HG03159 (cell line): ENCODE results near the gene UNC80.

Source experiments
- ATAC-seq: cut with Tn5 transposase; IDR thresholded peaks from one replicate; pipeline ENCODE4 v1.9.1; 2021; ENCODE audit warnings: mild to moderate bottlenecking, moderate library complexity; ENCODE audit not compliant: unreplicated experiment

UNC80 gene

DNA sequence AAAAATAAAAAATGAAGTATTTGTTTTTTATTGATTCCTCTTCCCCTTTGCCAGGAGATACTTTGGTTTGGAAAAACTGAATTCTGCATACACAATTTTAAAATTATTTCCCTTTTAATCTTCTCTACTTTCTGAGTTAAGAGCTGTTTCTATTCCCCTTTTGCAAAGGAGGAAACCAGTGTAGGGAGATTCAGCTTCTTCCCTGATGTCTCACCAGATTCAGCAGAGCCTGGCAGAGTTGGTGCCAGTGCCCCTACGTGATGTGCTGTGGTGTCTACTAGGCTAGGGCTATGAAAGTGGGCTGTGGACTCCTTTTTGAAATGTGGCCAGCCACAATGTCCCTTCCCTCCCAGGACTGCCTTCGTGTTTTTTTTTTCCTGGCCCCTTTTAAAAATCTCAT lies 233.2 kb downstream of the UNC80 start:
- no peak for ATAC-seq

DNA sequence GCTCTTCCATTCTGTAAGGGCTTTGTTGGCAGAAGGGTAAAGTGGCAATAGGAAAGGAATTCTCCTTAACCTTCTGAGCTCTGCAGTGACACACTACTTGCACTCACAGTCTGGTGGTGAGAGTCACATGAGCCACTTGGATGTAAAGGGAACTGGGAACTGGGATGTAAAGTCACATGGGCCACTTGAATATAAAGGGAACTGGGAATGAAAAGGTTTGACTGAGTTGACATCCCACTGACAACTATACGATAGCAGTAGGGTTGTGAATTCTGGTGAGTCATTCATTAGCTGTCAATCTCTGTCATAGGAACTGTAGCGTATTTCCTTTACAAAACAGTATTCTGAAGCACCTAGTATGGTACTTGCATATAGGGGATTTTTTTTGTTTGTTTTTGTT lies 236.3 kb downstream of the UNC80 start:
- no peak for ATAC-seq

DNA sequence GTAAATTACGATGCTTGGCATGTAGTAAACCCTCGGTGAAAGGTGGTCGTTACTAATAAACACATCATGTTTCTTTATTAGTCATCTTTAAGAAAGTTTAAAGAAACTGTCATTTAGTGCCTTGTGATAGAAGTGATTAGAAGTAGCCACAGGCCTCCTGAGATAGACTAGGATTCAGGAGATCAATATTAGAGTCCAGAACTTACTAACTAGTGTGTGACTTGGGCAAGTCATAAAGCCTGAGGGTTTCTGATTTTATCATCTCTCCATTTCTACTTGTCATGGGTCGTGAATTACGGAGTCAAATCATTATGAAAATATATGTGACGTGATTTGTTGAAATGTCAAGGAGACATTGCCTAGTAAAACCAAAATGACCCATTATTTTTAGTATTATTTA lies 237.5 kb downstream of the UNC80 start:
- no peak for ATAC-seq

DNA sequence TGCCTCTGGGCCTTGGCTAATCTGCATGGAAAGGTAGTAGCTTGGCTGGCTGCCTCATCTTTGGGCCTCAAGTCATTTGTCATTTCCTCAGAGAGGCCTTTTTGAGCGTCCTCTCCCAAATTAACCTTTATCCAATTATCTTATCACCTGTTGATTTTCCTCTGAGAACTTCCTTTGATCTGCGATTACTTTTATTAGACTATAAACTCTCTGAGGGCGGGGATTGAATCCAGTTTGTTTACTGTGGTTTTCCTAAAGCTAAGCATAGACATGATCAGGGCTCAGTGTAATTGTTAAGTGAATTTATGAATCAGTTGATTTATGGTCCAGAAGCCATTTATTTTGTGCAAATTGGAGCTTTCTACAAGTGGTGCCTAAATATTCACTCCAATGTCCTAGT lies 238.3 kb downstream of the UNC80 start:
- ATAC-seq, result no peak

DNA sequence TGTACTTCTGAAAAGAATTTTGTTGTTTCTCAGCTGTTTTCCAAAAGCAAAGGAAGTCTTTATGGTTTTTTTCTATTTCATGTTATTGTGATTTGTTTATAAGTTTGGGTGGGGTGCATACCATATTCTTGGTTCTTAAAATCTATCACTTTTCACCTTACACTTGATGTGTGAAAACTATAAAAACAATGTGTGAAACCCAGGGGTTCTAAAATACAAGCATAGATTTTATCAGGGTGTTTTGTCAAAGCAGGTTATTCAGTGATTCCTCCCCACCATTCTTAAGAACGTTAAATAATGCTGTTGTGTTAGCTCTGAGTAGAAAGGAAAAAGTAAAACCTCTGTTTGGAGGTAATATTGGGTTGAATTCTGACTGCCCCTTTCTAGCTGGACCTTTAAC lies 248.5 kb downstream of the UNC80 start:
- no peak for ATAC-seq

DNA sequence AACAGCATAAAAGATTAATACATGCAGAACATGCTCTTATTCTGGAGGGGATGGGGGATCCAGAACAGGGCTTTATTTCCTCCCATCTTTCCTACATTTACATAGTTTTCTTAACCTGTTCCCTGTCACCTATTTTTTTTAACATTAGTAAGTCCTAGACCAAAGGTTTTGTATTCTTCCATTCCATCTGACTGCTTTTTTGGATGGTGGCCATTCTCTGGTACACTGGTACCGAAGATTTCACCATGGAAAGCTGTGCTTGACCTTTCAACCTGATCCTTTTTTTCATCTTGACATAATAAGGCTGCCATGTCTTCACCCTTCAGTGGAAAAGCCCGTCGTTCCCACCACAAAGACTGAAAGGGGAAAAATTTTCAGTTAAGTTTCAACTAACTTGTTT lies 251.2 kb downstream of the UNC80 start:
- ATAC-seq, result no peak

DNA sequence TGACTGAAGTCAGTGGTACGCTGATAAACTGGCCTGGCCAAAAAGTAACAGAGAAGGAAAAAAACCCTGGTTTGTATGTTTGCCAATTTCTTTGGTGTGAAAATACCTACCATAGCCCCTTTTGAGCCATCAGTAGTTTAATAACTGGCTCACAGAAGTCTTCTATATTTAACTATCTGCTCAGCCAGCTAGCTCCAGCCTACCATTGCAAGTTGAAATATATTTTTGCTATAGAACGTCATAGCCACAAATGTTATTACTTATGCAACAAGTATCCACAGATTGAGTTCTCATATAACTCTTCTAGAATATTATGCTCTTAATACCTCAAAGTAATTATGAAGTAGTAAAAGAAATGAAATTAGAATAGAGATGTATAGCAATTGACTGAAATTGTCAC lies 256.0 kb downstream of the UNC80 start:
- no peak for ATAC-seq

DNA sequence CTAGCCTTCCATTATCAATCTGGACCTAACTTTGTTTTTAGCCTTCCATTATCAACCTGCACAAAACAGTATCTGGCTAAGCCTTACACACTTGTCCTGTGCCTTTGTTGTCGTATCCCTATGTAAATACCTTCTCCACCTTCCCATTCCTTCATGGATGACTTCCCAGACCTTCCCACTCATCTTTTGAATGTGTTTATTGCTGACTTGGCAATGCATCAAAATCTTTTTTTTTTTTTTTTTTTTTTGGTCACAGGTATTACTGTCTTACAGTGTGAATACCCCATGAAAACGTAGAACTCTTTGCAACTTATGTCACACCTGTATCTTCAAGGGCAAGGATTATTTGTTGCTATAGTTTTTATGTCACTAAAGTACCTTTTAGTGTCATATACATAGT lies 256.5 kb downstream of the UNC80 start:
- no peak for ATAC-seq

DNA sequence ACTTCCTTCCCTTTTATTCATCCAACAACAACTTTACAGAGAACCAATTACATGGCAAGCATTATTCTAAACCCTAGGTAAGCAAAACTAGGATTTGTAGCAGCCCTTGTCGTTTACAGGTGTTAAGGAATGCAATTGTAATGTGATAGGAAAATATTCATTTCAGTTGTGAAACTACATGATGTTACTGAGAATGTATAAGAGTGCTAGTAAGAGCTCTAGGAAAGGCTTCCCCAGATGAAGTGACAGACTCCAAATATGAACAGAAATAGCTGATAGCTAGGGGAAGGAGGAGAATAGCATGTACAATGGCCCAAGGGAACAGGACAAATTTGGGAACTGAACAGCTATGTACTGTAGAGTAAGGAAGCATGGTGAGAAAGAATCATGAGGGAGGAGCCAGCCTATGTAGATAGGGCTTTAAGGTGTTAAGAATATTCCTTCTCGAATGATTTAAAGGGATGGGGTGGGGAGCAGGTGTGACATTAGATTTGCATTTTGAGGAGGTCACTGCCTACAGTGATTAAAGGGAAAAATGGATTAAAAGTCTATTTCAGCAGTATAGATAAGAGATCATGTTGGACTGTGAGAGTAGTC lies 262.6 kb downstream of the UNC80 start:
- ATAC-seq, result no peak

DNA sequence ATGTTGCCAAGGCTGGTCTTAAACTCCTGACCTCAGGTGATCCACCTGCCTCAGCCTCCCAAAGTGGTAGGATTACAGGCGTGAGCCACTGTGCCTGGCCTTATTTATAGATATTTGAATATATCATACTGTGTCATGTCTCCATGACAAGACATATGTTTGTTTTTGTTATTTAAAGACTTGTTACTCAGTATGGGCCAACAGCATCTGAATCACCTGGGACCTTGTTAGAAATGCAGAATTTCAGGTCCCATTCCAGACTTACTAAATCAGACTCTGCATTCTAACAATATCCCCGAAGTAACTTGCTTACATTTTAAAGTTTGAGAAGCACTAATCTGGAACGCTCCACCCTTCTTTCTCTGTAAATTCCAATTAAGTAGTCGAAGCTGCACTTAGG lies 264.0 kb downstream of the UNC80 start:
- no peak for ATAC-seq

DNA sequence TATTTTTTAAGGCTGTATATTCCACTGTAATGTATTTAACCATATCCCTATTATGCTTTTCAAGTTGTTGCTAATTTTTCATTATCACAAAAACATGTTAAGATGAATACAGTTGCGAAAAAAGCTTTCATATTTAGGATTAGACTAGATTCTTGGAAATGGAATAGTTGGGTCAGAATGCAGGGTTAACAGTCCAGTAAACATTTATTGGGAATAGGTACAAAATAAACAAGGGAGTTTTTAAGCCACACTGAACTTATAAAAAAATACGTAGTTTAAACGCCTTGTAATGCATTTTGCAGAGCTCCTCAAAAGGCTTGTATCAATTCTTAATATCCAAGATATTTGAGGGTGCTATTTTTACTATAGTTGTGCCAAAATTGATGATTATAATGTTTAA lies 266.4 kb downstream of the UNC80 start:
- no peak for ATAC-seq

DNA sequence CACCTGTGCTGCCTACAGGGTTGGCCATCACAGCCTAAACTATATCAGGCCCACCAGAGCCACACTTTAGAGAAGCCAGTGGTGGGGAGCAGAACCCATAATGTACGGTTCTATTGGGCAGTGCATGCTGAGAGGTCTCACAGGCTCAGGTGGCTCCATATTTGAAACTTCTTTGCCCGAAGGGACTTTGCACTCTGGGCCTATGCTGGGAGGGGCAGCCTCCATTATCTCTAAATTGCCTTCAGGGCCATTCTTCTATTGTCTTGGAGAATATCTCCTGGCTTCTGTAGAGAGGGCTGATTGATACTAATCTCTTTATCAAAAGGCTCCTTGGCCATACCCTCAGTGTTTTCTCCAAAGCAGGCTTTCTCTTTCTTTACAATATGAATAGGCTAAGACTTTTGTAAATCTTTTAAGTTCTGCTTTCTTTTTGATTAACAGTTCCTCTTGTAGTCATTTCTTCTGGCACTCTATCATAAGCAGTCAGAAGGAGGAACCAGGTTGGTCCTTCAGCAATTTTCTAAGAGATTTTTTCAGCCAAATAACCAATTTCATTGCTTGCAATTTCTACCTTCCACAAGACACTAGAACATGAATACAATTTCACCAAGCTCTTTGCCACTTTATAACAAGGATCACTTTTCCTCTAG lies 275.3 kb downstream of the UNC80 start:
- ATAC-seq, result no peak
